NCI-H1092 (cell line): ENCODE results near the gene CNTN4.

Experiments
- DNase-seq: peaks from one replicate; lab custom pipeline; 2025; lab: John Stamatoyannopoulos, UW

The CNTN4 gene

DNA sequence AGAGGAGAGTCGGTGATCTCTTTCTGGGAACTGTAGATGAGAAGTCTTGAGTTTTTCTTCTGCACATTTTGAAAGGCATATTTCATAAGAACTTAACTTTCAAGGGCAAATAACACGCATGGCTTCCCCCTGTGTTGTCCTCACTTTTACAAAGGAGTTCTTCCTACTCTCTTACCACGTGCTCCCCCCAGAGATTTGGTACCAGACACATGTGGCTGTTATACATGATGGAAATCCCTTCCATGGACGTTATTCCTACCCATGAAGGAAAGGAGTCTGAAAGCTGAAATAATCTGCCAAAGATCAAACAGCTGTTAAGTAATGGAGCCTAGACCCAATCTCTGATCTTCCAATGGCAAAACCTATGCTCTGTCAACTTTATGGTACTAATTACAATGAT is 1007.1 kb downstream of the CNTN4 start:
- DNase-seq: no peak

DNA sequence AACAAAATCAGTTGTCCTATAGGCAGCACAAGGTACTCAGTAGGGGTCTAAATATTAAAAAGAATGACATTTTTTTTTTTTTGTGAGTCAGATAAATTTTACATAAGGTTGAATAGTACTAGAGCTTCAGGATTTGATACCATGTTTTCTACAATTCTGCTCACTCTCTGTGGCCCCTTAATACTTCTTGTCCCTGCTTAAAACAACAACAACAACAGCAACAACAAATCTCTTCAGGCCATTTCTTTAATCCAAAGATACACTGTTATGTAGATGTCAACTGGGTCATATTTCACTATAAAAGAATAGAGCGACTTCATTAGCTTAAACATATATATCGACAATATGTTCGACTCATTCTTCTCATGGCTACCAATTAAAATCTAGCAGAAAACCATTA is 1008.5 kb downstream of the CNTN4 start:
- DNase-seq: no peak
